GM08714 (cell line): ENCODE measurements around the gene DAB2IP.

ENCODE experiments used
- H3K4me3 ChIP-seq: fragments of 200-500 bp; sonication (Bioruptor generic); 2 replicates; pipeline ENCODE4 v1.5.1; 2014; ENCODE audit warnings: mild to moderate bottlenecking, low read length, inconsistent platforms
- ZNF274 ChIP-seq: IDR thresholded peaks from 2 replicates; pipeline ENCODE4 v1.6.1; 2012; ENCODE audit warnings: mild to moderate bottlenecking, low read depth, low read length

Gene DAB2IP

DNA sequence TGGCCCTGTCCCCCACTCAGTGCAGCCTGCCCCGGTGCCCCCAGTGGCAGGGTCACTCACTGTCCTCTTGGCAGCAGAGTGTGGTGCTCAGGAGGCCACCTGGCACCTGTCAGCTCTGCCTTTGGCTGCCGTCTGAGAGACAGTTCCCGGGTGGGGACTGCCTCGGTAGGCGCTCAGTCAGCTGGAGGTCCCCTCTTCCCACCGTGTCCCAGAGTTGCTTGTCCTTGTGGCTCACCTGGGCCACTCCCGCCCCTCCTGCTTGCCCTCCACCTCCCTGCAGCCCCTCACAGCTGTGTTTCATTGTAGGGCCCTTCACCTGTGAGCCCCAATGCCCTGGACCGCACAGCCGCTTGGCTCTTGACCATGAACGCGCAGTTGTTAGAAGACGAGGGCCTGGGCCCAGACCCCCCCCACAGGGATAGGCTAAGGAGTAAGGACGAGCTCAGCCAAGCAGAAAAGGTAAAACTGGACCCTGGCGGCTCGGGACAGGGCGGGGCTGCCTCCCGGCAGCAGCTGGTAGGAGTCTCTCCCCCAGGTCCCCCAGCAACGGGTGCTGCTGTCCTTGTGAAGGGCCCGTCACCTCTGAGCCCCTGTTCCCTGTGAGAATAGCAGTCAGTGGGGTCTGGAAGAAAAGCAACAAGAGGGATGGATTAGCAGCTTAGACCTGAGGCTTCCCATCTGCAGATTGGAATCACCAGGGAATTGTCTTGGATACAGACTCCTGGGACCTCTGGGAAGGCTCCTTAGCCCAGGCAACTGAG lies 122.7 kb downstream of the DAB2IP start:
- TF ChIP-seq ZNF274: no peak
- H3K4me3 ChIP-seq: no peak overlapping the region

DNA sequence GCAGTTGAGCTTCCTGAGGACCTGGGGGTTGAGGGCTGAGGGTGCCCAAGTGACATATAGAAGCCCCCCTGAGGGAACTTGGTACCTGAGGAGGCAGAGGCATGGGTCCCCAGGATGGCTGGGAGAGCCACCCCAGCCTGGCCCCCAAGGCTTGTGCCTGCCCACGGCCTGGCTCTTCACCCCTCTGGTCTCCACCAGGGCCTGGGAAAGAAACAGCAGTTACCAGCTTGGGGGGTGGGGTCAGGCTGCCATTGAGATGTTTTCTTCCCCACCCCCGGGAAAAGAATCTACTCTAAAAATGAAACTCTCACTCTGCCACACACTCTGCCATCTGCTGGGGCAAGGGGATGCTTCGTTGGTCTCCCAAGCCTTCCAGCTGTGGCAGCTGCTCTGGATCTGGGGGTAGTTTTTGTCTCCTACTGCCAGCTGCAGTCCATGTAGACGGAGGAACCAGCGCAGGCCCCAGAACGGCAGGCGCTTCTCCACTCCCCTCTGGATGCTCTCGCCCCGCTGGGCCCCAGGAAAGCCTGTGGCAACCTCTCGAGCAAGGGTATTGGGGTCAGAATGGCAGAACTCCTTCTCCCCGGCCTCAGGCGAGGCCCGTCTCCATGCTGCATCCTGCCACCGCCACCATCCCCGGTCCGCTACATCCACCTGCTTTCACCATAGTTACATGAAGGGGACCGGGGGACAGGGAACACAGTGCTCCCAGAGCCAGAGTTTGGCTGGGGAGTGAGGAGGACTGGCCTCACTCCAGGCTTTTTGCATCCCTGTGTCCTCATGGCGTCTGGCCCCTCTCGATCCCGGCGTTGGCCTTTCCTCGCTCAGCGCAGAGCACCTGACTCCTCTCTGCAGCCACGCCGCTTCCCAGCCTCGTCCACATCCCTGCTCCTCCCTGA lies 123.5 kb downstream of the DAB2IP start:
- no peak for TF ChIP-seq ZNF274
- no peak overlapping the region for H3K4me3 ChIP-seq

DNA sequence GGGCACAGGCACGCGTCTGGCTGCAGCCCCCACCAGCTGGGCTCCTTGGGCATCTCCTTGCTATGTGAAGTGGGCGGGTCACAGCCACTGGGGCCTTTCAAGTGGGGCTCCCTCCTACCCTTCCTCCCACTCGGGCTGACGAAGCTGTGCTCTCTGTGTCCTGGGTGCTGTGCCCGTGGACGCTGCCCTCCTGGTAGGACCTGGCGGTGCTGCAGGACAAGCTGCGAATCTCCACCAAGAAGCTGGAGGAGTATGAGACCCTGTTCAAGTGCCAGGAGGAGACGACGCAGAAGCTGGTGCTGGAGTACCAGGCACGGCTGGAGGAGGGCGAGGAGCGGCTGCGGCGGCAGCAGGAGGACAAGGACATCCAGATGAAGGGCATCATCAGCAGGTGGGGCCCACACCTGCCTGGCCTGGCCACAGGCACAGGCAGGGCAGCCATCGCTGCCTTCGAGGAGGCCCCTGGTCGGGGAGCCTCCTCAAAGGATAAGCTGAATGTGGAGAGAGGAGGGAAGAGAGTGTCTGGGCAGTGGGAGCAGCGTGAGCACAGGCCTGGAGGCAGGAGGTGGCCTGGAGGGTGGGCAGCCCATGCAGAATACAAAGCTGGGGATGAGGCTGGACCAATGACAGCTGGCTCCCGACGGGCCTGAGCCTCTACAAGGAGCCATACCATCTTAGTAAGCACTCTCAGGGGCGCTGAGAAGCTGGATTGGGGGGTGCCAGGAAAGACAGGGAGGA lies 124.7 kb downstream of the DAB2IP start:
- H3K4me3 ChIP-seq: no peak overlapping the region
- no peak for TF ChIP-seq ZNF274

DNA sequence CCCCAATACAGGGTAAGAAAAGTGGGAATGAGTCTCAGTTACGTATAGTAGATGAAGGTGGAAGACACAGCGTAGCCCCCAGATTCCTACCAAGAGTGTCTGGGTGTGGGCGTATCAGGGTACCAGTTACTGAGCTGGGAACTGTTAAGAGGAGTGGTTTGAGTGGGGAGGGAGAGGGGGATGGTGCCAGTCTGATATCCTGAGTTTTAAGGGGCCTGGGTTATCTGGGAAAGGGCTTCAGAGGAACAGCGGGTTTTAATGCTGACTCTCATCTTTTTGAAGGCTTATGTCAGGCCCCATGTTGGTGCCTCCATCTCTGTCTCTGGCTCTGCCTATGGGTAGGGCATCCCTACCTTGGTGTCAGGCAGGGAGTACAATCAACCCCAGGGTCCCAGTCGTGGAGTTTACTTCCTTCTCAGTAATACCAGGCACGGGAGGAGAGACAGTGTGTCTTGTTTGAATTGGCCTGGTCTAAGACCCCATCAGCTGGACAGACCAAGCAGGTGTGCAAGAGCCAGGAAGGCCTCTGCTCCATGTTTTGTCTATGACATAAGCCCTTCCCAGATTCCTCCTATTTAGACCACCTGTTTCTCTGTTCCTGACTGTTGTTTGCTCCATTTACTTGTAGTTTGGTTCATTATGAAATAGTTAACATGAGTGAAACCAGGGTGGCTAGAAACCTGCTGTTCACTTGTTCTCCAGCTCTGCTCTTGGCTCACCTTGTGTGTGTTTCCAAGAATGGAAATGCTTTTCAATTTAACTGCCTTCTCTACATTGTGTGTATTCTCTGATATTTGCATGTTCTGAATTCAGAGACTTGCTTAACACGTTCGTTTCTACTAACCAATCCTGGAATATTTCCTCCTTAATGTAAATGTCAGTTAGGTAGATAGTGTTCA lies 125.6 kb downstream of the DAB2IP start:
- no peak for TF ChIP-seq ZNF274
- no peak overlapping the region for H3K4me3 ChIP-seq

DNA sequence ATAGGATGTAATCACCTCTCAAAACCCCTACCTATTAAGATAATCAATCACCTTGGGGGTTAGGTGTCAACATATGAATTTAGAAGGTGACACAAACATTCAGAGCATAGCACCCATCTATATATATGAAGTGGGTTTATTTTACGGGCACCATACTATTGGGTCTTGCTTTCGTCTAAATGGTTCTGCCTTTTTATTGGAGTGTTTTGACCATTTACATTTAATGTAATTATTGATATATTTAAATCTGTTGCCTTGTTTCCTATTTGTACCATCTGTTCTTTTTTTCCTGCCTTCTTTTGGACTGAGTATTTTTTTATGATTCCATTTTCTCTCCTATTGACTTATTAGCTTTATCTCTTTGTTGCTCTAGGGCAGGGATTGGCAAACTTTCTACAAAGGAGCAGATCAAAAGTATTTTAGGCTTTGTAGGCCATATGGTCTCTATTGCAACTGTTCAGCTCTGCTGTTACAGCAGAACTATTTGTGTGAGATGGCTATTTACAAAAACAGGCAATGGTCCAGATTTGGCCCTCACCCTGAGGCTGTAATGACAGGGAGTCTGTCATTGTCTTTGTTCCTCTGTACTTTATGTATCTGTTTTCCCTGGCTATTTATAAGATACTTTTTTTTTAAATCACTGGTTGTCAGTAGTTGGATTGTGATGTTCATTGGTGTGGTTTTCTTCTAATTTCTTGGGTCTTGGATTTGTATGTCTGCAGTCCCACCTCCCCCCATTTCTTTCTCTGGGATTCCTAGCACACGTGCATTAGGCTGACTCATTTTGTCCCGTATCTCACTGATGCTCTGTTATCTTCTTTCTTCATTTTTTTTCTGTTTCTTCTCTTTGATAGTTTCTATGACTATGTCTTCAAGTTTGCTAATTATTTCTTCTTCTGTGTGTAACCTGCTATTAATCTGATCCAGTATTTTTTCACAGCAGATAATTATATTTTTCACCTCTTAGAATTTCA lies 127.1 kb downstream of the DAB2IP start:
- TF ChIP-seq ZNF274: no peak
- H3K4me3 ChIP-seq: no peak overlapping the region

DNA sequence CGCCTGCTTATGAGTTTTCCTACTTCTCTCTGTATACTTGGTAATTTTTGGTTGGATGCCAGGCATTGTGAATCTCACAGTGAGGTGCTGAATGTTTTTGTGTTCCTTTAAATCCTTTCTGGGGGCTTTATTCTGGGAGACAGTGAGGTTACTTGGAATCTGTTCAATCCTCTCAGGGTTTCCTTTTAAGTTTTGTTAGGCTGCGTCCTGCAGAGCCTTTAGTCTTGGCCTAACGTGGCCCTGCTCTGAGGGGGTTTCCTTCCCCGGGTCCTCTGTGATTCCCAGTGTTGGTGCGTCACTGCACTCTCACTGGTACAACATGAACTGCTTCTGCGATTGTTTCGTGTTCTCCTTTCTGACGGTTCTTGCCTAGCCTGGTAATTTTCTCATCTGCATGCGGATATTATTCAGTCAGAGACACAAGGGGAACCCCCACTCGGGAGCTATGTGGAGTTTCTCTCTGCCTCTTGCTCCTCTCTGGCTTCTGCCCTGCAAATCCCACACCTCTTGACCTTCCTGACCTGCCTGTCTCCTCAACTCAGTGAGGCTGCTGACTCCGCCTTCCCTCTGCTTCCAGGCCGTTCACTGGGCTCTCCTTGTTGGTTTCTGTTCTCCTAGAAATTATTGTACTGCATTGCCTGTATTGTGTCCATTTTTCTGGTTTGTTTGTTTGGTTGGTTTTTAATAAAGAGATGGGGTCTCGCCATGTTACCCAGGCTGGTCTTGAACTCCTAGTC lies 128.1 kb downstream of the DAB2IP start:
- H3K4me3 ChIP-seq: no peak overlapping the region
- TF ChIP-seq ZNF274: no peak

DNA sequence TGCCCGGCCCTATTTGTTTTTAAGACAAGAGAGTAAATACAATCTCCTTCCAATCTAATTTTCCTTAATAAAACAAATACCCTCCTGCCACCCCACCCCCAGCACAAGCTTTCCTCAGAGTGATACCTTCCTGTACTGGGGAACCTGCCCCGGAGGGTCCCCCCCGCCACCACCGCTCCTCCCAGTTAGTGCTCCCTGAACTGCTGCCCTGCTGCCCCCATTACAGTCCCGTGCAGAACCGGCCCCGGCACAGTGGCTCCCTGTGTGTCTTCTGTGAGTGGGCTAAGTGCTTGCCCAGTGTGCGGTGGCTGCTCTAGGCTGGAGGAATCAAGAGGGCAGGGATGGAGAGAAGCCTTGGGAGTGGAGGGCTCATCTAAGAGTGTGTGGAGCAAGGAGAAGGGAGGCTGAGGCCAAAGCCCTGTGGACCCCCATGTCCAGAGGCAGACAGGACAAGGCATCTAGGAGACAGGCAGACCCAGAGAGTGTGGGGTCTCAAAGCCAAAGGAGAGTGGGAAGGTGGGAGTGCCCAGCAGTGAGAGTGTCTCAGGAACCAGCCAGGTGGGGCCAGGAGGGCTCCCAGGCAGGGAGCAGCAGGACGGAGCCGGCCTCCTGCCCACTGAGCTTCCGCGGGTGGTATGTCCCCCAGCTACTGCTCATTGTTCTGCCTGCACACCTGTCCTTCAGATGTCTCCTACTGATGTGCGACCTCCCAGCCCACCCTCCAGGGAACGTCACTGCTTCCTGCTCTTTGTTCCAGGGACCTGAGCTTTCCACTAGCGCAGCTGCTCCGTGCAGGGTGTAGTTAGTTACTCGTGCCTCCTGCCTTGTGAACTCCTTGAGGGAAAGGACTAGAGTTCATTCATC lies 129.0 kb downstream of the DAB2IP start:
- no peak overlapping the region for H3K4me3 ChIP-seq
- TF ChIP-seq ZNF274: no peak

DNA sequence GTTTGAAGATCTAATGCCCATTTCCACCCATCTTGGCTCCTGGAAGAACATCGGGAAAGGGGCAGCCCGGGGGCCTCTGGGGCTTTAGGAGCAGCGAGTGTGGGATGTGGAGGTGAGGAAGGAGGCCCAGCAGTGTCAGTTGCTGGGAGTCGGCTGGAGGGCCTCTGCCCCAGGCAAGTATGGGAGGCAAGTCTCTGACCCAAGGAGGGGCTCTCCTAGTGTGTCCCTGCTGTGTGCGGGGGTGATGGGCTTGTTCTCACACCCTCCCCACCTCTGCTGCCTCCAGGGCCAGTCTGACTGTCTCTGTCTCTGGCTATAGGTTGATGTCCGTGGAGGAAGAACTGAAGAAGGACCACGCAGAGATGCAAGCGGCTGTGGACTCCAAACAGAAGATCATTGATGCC lies 129.7 kb downstream of the DAB2IP start:
- no peak for TF ChIP-seq ZNF274
- H3K4me3 ChIP-seq: no peak overlapping the region

DNA sequence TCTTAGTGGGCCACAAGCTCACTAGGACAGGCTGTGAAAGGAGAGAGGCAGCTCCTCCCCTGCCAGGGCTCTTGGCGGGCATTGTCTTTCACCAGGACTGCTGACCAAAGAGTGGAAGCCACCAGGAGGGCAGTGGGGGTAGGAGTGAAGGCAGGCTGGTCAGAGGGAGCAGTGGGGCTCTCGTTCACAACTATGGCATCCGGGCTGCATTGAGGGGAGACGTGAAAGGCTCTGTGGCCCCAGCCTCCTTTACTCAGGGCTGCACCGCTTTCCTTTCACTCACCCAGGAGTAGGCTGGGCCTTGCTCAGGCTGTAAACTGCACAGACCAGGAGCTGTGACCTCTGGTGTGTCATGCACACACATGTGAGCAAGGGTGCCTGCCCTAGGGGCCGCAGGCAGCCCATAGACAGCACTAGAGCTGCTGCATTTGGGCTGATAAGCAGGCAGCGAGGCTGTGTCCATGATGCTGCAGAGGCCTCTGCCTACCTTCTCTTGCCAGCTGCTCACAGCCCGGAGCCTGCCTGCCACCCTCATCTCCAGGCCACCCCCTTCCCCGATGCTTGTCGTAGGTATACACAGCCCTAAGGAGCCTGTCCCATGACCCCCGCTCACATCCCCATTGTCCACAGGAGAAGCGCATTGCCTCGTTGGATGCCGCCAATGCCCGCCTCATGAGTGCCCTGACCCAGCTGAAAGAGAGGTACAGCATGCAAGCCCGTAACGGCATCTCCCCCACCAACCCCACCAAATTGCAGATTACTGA lies 130.4 kb downstream of the DAB2IP start:
- no peak for TF ChIP-seq ZNF274
- no peak overlapping the region for H3K4me3 ChIP-seq

DNA sequence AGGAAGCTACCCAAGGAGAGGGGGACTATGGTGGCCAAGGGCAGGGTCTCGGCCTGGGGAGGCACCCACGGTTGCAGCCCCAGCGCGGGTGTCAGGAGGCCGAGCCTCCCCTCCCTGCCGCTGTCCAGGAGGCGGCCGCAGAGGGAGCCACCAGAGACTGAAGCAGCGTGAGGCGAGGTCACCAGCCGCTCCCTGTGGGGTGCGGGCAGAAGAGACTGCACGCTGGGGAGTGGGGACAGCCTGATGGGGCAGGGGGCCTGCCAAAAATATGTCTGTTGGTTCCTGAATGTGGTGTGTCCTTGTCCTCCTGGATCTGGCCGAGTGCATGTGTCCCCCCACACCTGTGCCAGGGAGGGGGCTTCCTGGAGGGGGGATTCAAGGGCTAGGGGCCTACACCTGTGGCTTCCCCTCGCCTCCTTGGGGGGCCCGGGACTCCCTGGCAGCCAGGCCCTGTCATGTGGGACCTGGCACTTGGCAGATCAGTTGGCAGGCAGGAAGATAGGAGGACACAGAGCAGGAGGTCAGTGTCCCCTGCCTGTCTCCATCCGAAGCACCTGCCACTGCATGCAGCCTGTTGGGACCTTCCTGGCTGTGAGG lies 131.2 kb downstream of the DAB2IP start:
- TF ChIP-seq ZNF274: no peak
- H3K4me3 ChIP-seq: no peak overlapping the region
